HG02852 (cell line): ENCODE measurements around the gene HDAC9.
A peak's percentile ranks its signal among the peaks of the same experiment; 100 is the strongest.

Source experiments
- ATAC-seq: cut with Tn5 transposase; IDR thresholded peaks from one replicate; pipeline ENCODE4 v1.9.1; 2021; ENCODE audit warnings: mild to moderate bottlenecking, moderate library complexity; ENCODE audit not compliant: unreplicated experiment

Gene HDAC9

DNA sequence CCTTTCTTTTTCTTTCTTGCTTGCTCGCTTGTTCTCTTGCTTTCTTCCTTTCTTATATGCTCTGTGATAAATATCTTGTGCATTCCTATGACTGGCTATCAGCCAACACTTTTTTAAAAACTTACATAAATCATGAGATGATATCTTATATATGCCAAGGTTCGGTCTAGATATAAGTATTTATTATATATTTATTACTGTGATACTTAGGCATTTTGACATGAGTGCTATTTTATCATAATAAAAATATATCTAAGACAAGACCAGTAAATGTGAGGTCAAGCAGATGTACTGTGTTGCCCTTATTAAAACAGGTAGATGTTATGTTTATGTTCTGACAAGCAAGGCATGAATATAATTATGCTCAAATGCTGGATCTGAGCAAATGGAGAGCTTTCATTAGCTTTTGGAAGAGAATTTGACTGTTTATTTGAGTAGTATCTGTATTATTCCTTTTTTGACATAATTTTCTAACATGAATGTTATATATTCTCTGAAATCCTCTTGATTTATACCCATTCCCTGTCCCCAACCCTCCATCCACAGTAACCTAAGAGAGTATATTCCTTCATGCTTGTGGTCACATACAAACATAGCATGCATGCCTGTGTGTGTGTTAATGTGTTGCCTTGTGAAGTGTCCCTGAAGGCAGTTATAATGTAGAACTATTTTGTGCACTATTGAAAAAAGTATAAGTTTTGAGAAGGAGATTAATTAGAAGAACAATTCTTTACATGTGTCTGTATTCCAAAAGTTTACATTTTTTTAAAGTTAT, 158.0 kb downstream of the HDAC9 start:
- ATAC-seq = no peak

DNA sequence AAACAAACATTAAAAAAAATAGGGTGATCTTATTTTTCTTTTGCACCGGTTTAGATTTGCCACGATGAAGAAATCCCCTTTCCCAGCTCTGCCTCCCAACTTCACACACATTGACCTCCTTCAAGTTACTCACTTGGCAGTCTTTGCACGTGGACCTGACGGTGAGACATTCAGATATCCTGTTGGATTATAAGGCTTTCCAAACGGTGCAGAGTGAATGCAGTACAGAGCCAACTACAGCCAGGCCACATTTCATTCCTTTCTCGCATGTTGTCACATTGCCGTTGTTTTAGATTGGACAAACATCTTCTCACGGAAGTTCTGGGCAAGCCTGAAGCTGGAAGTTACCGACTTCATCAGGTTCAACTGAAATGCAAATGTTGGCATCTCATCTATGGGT, 159.2 kb downstream of the HDAC9 start:
- ATAC-seq = no peak

DNA sequence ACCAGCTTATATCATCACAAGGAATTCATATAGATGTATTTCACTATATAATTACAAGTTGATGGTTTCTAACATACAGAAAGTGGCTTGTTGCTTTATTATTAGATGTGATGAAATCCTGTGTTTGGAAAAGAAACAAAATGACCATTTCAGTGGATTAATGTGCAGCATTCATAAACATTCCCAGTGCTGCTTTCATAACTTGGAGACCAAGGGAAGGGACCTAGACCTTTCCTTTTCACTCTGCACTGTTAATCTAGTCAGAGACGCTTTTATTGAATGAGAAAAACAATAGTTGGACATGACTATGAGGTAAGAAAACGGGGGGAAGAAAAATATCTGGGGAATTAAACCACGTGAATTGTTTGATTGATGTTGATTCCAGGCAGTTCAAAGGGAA, 160.0 kb downstream of the HDAC9 start:
- ATAC-seq = no peak

DNA sequence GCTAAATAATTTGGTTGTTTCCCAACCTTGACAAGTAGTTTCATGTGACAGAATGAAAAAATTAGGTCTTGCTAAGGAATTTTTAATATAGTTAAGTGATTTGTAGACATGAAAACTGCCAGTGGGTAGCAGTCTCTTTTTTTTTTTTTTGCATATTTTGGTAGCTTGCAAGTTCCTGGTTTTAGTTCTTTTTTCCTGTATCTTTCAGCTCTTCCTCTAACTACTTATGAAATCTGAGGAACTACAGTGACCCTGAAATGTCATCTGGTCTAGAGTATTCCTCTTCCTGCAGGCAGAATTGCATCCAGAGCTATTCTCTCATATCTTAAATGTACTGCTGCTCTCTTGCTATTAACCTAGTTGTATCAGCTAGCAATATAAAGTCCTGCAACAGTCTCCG, 160.4 kb downstream of the HDAC9 start:
- ATAC-seq = no peak

DNA sequence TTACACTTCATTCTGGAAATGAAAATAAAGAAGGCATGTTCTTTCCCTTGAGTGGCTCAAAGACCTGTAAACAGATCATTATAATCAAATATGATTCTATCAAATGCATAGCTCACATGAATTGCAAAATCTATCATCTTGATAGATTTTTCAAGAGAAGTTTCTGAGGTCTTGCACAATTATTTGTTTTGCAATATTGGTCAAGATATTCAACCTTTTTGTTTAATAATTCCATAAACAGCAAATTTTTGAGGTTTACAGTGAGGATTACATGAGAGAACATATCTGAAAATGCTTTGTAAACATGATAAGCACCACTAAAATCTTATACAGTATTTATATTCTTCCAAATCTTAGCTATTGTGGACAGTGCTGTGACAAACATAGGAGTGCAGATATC, 160.8 kb downstream of the HDAC9 start:
- ATAC-seq = no peak

DNA sequence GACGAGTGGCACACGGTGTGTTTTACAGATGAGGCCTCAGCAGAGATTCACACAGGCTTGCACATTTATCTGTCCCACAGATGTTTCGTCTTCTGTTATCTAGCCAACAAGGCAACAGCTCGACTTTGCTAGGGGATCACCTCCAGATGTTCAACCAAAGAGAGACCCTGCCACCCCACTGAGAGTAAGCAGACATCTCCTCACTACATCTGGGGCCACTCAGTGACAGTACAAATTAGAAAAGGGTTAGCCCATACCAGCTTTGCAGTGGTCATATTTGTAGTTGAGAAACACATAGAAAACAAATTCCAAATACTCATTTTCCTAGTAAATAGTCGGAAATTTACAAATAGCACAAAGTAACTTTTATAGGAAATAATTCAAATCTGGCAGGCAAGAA, 164.2 kb downstream of the HDAC9 start:
- no peak for ATAC-seq

DNA sequence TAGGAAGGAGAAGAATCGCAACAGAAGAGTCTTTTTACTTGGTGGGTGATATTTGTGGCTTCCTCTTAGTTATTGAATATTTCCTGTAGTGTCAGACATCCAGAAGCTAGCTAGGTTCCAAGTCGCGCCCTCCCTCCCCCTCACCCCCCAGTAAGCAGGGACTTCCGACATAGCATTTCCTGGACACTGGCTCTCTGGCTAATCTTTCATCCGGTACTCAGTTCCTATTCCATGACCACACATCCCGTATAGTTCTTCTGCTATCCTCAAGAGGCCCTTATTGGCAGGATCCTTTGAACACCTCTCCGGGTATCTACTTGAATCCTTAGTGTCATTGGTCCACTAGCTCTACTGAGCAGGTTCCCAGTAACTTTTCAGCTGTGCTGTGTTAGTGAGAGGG, 167.8 kb downstream of the HDAC9 start:
- no peak for ATAC-seq

DNA sequence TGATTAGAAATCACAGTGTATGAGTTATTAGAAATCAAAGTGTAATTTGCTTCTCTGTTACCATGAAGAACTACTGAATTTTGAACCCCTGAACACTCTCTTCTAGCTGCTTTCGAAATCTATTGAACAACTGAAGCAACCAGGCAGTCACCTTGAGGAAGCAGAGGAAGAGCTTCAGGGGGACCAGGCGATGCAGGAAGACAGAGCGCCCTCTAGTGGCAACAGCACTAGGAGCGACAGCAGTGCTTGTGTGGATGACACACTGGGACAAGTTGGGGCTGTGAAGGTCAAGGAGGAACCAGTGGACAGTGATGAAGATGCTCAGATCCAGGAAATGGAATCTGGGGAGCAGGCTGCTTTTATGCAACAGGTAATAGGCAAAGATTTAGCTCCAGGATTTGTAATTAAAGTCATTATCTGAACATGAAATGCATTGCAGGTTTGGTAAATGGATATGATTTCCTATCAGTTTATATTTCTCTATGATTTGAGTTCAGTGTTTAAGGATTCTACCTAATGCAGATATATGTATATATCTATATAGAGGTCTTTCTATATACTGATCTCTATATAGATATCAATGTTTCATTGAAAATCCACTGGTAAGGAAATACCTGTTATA, 170.7 kb downstream of the HDAC9 start:
- peak; percentile 99 for ATAC-seq

DNA sequence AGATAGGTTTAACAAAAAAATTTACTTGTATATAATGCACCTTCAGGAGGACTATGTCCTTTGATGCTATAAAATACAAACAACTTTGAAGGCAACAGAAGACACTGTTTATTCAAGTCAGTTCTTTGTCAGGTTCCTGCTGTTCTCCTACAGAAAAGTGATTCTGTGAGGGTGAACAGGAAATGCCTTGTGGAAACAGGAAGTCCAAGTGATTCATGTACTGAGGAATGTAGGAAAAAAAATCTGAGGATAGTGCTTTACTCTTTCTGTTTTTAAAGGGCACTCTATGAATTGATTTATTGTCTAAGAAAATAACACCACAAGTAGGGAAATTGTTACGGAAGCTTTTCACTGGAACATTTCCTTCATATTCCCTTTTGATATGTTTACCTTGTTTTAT, 171.9 kb downstream of the HDAC9 start:
- ATAC-seq = no peak

DNA sequence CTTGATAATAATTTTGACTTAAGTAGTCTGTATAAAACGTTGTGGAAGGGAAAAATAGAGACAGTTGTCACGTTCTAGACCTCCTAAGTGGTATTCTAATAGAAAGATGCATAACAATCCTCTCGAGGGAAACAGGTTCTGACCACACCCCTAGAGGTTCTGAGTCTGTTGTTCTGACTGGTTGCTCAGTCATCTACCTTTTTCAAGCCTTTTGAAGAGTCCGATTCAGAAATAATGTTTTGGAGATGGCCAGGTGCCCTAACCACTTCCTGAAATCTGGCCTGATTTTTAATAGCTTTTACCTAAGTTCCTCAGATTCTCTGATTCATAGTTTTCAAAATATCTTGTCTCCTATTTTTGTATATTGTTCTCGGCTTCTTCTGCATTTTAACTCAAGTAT, 175.6 kb downstream of the HDAC9 start:
- ATAC-seq = no peak

DNA sequence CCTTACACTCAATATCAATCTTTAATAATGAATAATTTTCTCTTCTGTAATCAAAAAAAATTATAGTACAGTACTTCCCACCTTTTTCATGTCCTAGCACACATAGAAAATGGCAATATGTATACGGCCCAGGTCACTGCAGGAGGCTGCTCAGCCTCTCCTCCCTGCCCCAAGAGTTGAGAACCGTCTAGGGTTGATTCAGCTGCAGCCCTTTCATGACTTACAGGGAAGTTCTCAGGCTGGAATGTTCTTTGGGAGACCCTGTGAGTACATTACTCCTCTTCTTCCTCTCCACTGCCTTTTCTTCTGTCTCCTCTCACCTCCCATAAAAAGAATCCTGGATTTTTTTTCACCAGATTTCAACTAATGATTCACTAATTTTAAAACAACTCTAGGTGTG, 180.0 kb downstream of the HDAC9 start:
- no peak for ATAC-seq

DNA sequence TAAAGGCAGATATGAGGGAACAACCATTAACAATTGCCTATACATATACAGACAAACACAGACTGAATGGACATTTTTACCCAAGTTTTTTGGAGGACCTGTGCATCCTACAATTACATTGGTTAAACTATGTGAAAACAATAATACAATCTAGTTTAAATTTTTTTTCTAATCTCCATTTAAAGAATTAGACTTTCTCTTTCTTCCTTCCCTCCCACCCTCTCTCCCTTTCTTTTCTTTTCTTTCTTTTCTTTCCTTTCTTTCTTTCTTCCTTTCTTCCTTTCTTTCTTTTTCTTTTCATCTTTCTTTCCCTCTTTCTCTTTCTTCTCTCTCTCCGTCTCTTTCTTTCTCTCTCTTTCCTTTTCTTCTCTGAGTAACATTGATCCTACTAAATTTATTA, 183.7 kb downstream of the HDAC9 start:
- ATAC-seq = no peak

DNA sequence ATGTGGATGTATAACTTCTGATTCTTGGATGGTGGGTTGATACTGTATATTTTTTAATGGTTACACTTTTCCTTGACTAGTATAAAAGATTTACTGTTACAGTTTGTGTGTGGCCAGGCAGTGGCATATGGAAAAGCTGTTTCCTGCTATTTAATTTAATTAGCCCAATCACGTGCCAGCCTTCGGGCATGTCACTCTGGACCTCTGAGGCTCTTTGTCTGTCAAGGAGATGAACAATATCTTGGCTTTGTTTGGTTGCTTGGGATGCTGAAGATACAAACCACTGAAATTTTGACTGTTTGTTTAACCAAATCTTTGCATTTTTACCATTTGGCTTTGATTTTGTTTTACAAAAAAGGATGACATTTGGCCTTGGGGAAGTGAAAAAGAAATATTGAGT, 185.0 kb downstream of the HDAC9 start:
- no peak for ATAC-seq

DNA sequence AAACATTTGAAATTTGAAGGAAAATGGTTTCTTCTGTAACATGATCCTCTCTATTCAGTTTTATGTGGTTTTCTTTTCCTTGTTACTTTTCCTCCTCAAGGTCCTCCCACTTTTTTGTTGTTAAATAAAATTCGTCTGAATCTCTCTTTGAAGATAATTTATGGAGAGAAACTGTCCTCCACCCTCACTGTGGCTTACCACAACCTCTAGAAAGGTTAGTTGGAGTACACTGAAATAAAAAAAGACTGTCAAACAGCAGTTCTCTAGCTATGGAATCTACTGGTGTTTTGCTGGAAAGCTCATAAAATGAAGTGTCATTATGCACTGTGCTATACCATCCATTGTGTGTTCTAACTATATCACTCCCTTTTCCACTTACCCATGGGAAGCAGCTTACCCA, 189.4 kb downstream of the HDAC9 start:
- no peak for ATAC-seq

DNA sequence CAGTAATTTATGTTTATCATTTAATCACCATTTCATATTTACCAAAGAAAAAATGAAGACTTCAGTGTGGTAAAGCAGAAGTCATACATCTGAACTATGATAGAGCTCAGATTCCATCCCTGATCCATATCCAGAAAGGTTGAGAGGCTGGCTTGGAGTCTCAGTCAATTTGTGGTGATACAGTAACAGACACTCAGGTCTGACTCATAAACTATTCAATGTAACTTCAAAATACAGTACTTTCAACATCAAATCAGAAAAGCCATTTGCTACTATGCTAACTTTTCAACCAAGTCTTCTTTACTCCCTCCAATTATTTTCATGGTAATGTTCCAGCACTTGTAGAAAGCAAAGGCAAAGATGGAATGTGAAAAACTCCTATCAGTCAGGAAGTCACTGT, 190.4 kb downstream of the HDAC9 start:
- no peak for ATAC-seq

DNA sequence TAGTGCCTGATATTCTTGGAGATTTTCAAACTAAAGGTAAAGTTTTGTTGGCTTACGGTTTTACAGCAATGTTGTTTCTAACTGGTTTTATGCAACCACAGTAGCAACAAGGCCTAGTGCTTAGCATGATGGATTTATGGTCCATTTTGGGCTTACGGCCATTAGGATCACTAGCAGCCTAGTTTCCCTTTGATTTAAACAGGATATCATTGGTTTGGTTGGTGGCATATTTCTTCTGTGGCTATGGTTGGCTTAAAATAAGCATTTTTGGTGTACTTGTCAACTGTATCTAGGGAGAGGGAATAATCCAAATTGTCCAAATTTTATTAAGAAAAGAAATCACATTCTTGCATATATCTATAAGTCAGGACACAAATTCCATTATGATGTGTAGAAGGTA, 194.0 kb downstream of the HDAC9 start:
- no peak for ATAC-seq

DNA sequence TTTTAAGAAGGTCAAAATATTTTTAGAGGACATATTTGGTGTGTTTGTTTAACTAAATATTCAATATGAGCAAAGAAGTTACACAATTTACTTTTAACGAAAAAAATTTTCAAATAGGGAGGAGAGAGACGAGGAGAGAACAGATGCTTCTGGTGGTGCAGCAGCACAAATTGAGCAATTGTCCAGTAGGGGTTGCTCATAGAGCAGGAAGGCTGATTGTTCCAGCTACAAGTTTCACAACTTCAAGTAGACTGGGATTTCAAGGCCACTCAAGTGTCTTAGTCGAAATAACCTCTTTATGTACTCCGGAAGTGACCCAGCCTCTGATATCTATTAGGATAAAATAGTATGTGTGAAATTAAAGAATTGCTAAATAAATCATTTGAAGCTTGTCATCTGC, 197.9 kb downstream of the HDAC9 start:
- no peak for ATAC-seq

DNA sequence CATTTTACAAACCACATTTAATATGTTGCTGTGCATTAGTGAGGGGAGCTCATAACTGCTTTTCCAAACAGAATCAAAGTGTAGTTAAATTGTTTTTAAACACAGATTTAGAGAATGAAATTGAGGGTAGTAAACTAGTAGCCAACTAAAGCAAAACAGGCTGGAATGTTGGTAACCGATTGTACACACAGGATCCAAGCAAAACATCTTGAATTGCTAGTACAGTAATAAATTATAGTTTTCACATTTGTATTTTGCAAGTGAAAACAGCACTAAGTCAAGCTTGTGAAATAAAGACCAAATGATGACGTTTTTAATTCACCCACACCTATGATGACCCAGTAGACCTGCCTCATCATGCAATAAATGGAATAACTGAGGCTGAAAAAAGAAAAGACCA, 198.3 kb downstream of the HDAC9 start:
- no peak for ATAC-seq

DNA sequence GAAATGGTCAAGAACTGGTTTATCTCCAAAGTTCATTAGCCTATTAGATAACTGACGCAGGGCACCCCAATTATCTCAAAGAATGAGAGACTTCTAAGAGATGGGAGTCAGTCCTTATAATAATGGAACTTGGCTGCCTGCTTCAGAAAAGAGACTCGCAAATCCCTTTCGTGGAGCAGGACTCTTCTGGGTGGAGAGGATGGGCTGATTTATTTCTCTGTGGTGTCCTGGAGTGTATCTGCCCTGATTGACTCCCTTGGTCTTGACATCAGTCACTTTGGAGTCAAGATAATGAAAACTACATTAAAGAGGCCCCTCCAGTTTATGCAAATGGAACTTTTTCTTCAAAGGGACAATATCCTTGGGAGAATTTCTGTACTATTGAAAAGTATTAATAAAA, 198.9 kb downstream of the HDAC9 start:
- no peak for ATAC-seq

DNA sequence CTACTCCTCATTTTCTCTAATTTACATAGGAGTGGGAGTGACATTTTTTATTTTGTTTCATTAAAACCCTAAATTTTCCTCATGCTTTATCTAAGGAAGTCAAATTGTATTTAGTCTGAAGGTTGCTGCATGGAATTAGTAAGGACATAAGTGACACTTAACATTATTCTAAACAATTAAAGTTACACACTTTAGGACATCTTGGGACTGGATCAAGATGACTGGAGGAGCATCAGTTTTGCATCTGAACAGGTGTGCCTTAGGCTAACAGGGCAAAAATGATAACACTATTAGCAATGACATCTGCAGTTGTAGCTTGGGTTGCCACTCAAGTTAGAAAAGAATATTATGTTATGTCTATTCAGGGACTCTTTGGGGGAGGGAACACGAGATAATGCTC, 199.4 kb downstream of the HDAC9 start:
- no peak for ATAC-seq

DNA sequence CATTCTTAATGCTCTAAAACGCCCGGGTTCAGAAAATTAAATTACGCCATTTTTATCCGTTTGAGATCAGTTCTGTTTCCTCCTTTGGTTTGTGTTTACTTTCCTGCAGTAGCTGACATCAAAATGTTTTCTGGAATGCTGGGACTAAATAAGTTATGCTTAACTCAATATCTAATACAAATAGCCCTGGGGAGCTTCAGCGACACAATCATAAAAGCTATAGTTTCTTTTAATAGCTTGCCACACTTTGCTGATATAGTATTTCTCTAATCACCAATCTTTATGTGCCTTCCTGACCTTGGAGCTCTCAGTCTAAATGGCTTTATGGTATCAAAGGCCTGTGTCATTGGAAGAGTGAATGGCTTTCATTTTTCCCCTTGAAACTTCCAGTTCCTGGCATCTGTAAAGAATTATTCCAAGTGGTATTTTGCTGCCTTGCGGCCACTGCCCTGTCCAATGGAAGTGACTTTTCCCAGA, 202.7 kb downstream of the HDAC9 start:
- ATAC-seq = no peak

DNA sequence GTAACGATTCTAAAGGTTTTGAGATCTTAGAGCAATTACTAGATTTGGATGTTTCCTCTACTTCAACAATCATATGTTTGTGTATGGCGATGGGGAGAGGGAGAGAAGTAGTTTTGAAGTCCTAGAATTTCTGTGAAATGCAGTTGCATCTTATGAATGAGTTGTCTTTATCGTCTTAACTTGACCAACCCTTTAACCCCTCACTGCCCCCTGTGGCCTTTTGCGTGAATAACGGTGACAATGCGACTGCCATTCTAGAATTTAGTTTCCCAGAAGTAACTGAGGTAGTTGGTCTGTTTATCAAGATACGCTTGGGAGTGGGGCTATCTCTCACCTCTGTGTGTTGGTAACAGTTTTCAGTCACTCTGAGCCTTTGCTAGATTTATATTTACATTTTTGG, 204.6 kb downstream of the HDAC9 start:
- peak; percentile 48 for ATAC-seq
